HG03095 (cell line): ENCODE results near the gene NAGK.
"Not testable (repeated sequence)": the region's sequence is repeated elsewhere in the genome, so short reads cannot be mapped to it uniquely, and the experiment has no call there.

Source experiments
- ATAC-seq: cut with Tn5 transposase; IDR thresholded peaks from one replicate; pipeline ENCODE4 v1.9.1; 2021; ENCODE audit warnings: moderate library complexity; ENCODE audit not compliant: unreplicated experiment

The NAGK gene

DNA sequence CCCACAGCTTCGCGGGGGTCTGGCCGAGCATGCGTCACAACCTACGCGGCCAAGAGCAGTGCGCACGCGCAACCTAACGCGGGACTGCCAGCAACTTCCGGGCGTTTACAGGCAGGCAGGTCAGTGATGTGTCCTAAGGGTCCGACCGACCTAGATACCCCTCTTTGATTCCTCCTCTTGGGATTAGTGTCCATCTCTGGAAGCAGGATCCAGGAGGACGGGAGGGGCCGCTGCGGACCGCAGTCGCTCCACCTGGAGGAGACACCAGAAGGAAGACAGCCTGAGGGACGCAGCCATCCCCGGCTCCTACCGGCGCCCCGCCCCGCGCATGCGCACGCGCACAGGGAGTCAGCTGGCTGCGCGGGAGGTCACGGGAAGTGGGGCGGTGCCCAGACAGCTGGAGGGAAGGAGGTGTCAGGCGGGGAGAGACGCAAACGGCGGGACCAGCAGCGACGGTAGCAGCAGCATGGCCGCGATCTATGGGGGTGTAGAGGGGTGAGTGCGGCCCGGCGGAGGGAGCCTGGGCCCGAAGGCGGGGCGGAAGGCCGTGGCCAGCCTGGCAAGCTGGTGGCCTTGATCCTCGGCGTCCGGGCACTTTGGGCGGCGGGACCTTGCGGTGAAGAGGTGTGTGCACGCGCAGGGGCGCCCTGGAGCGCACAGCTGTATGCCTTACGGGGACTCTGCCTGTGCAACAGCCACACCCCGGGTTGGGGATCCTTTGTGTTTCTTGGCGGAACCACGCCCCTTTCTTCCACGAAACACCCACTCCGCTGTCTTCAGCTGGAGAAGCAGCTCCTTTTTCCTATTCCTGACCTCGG is at the start of gene NAGK:
NAGK (plus strand) TSS at position 431 of the 818 bp plus-strand sequence; CDS start at position 467, 36 bp downstream.
- ATAC-seq: peak; percentile 44

DNA sequence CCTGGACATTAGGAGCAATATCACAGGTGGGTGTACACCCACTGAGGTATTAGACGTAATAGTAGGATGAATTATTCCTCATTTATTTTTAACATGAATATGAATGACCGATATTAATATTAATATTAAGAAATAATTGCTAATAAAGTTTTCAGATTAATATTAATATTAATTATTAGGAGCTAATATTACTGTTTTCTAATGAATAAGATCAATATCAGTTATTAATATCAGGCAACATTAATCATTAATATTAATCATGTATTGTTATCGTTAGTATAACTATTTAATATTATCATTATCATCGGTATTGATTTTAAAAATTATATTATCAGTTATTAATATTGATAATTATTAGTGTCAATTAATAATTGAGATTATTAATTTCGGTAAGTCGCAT is 48.5 kb upstream of the NAGK start:
- not testable (repeated sequence) for ATAC-seq

DNA sequence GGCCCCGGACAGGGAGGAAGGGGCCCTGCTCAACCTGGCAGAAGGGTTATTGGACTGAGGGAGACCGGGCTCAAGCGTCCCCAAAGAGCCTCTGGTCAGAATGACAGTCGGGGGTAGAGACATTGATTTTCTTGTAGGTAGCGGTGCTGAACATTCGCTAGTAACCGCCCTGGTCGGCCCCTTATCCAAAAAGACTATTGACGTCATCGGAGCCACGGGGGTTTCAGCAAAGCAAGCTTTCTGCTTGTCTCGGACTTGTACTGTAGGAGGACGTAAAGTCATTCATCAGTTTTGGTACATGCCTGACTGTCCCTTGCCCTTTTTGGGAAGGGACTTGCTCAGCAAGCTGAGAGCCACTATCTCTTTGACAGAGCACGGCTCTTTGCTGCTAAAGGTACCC is 47.1 kb upstream of the NAGK start:
- ATAC-seq: not testable (repeated sequence)

DNA sequence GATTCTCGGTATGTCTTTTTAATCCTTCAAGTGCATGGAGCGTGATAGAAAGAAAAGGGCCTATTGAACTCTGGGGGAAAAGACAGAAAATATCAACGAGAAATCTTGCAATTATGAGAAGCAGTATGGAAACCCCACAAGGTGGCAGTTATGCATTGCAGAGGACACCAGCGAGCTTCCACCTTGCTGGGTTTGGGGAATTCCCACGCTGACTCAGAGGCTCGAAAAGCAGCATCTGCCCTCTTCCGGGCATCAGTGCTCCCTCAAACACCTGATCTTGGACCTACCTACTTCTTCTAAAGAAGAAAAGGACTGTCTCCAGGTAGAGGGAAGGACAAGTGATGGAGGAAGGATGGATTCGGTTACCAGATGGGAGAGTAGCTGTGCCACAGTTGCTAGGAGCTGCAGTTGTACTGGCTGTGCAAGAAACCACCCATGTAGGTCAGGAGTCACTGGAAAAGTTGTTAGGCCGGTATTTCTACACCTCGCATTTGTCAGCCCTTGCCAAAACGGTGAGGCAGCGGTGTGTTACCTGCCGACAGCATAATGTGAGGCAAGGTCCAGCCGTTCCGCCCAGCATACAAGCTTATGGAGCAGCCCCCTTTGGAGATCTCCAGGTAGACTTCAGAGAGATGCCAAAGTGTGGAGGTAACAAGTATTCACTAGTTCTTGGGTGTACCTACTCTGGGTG is 44.8 kb upstream of the NAGK start:
- ATAC-seq: not testable (repeated sequence)

DNA sequence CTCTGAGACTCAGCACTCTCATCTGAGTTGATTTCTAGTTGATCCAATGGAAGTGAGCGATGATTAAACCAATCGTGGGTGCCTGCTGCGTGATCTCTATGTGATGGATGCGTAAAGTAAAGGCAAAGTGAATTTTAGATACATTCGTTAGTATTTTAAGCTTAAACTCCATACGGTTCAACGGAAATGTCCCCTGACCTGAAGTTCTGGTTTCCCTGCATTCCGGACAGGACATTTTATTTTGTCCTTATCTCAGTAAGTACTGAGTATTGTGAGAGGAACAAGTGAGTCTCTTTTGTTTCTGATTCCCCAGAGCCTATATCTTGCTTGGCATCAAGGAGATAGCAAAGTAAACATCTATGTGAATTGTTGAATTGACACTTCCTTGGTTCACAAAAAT is 32.2 kb upstream of the NAGK start:
- not testable (repeated sequence) for ATAC-seq

DNA sequence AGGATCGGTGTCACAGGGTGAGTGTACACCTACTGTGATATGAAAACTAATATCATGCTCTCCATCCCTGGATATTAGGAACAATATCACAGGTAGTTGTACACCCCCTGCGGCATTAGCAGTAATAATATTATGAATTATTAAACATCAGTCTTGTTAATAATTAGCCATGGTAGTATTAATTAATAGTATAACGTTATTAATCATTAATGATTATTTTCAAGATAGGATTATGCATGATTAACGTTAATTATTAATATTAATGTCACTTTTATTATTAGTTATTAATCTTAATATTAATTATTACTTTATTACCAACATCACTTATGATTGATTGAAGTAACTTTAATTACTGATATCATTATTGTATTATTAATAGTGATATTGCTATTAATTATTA is 26.2 kb upstream of the NAGK start:
- no peak for ATAC-seq

DNA sequence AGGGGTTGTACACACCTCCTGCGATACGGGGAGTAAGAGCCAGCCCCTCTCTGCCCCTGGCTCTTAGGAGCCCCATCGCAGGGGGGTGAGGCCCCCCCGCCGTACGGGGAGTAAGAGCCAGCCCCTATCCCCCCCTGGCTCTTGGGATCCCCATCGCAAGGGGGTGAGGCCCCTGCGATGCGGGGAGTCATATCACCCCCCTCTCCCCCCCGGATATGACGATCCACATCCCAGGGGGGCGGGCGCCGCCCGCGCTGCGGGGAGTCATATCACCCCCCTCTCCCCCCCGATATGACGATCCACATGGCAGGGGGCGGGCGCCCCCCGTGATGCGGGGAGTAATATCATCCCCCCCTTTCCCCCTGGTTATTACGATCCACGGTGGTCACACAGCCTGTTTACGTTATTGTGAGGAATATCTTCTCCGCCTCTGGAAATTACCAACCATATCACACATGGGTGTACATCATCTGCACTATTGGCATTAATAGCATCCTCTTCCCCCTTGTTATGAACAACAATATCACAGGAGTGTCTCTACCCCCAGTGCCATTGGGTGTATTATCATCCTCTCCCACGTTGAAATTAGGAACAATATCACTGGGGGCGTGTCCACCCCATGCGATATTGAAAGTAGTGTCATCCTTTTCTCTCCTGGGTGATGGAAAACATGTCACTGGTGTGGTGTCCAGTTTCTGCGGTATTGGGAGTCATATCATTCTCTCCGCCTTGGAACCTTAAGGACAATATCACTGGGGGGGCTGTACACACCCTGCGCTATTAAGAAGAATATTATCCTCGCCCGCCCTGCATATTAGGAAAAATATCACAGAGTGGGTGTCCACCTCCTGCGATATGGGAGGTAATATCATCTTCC is 24.7 kb upstream of the NAGK start:
- no peak for ATAC-seq

DNA sequence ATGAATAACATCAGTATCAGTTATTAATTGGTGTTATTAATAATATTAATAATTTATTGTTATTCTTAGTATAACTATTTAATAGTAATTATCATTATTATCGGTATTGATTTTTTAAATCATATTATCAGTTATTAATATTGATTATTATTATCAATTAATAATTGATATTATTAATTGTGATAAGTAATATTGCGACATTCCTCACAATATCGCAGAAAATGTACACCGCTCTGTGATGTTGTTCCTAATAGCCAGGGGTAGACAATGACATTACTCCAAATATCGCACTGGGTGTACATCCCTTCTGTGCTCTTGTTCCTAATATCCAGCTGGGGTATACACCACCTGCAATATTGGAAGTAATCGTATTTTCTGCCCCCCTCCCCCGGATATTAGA is 23.3 kb upstream of the NAGK start:
- no peak for ATAC-seq

DNA sequence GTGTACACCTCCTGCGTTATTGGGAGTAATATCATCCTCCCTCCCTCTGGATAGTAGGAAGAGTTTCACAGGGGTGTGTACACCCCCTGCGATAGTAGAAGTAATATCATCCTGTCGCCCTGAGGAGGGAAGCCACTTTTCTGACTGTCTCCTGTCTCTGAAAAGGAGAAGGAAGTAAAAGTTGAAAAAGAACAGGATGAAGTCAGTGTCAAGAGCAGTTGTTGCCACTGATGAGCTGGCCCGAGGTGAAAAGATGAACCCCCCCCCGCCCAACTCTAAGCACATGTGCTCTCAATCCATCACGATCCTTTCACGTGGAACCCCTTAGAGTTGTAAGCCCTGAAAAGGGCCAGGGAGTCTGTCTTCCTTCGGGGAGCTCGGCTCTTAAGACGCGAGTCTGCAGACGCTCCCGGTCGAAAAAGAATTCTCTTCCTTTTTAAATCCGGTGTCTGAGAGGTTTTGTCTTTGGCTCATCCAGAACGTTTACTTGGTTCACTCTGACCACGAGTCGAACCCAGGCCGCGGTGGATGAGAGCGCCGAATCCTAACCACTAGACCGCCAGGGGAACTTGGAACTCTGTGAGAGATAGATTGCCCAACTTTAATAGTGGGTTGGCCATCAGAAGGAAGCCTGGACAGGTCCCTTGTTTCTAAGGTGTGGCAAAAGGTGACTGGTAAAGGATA is 22.4 kb upstream of the NAGK start:
- ATAC-seq: no peak

DNA sequence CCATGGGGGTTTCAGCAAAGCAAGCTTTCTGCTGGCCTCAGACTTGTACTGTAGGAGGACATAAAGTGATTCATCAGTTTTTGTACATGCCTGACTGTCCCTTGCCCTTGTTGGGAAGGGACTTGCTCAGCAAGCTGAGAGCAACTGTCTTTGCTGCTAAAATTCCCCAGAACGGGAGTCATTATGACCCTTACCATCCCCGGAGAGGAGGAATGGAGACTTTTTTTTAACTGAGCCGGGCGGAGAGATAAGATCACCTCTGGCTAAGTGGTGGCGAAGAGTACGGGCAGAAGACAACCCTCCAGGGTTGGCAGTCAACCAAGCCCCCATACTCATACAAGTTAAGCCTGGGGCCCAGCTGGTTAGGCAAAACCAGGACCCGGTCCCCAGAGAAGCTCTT is 20.4 kb upstream of the NAGK start:
- no peak for ATAC-seq

DNA sequence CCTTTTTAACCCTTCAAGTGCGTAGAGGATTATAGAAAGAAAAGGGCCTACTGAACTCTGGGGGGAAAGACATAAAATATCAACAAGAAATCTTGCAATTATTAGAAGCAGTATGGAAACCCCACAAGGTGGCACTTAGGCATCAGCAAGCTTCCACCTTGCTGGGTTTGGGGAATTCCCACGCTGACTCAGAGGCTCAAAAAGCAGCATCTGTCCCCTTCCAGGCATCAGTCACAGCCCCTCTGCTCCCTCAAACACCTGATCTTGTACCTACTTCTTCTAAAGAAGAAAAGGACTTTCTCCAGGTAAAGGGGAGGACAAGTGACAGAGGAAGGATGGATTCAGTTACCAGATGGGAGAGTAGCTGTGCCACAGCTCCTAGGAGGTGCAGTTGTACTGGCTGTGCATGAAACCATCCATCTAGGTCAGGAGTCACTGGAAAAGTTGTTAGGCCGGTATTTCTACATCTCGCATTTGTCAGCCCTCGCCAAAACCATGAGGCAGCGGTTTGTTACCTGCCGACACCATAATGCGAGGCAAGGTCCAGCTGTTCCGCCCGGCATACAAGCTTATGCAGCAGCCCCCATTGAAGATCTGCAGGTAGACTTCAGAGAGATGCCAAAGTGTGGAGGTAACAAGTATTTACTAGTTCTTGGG is 18.6 kb upstream of the NAGK start:
- not testable (repeated sequence) for ATAC-seq

DNA sequence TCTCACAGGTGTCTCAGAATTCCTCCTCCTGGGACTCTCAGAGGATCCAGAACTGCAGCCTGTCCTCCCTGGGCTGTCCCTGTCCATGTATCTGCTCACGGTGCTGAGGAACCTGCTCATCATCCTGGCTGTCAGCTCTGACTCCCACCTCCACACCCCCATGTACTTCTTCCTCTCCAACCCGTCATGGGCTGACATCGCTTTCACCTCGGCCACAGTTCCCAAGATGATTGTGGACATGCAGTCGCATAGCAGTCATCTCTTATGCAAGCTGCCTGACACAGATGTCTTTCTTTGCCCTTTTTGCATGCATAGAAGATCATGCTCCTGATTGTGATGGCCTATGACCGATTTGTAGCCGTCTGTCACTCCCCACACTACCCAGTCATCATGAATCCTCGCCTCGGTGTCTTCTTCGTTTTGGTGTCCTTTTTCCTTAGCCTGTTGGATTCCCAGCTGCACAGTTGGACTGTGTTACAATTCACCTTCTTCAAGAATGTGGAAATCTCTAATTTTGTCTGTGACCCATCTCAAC is 13.2 kb upstream of the NAGK start:
- ATAC-seq: not testable (repeated sequence)

DNA sequence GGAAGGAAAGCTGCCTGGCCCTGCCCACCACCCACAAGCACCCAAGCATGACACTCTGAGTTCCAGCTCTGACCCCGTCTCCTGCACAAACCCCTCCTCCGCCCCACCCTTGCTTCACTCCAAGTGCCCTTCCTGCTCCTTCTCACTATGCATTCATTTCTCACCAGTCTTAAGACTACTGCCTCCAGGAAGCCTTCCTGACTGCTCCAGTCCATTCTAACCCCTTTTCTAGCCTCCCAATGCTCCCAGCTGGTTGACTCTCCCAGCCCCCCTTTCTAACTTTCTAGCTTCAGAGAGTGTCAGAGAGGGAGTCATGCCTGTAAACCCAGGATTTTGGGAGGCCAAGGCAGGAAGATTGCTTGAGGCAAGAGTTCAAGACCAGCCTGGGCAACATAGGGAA is 8.2 kb upstream of the NAGK start:
- ATAC-seq: no peak

DNA sequence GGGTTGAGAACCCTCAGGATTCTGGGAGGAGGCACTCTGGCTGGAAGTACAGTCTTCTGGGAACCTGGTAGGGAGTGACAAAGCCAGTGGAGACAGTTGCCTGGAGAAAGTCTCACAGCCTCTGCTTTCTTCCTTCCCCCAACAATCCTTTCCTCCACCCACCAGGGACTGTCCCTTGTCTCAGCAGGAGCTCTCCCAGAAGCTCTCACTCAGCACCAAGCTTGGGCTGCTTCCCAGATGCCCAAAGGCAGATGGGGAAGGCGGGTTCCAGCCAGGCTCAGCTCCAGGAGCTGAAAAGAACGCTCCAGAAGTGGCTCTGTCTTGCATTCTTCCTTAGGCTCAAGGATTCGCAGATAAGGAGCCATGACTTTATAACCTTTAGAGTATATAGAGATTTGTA is 7.6 kb upstream of the NAGK start:
- ATAC-seq: no peak

DNA sequence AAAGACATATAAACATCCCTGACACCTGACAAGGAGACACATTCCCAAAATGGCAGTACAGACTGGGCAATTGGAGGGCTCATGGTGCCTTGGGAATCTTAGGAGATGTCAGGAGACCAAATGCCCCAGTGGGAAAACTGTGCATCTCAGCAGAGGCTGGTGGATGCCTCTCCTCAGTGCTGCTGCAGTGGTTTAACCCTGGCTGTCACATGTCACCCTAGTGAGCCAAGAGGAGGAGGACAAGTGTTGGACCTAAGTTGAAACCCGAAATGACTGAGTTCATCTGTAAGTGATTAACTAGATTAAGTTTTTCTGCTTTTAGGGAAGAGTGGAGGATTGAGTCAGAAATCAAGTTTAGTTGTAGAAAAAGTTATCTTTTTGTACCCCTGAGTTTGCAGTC is 5.2 kb upstream of the NAGK start:
- ATAC-seq: no peak

DNA sequence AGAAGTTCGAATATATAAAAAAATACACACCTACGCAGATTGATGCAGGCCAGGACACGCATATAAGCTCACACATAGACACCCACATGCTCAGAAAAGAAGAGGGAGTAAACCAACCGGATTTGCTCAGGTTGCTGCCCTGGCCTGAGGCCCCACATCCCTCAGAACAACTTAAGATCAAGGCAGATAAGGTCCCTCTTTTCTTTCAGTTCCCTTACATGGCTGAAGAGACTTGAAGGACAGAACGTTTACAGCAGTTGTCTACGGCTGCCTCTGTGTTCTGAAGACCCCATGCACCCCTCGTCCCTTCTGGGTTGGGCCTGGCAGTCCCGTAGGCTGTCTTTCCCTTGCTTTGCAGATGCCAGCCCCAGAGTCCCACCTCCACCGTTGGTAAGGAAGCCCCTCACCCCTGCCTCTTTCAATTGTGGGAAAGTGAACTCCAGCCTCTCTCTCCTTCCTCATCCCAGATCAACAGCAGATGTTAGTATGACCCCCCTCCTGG is 4.3 kb upstream of the NAGK start:
- ATAC-seq: no peak

DNA sequence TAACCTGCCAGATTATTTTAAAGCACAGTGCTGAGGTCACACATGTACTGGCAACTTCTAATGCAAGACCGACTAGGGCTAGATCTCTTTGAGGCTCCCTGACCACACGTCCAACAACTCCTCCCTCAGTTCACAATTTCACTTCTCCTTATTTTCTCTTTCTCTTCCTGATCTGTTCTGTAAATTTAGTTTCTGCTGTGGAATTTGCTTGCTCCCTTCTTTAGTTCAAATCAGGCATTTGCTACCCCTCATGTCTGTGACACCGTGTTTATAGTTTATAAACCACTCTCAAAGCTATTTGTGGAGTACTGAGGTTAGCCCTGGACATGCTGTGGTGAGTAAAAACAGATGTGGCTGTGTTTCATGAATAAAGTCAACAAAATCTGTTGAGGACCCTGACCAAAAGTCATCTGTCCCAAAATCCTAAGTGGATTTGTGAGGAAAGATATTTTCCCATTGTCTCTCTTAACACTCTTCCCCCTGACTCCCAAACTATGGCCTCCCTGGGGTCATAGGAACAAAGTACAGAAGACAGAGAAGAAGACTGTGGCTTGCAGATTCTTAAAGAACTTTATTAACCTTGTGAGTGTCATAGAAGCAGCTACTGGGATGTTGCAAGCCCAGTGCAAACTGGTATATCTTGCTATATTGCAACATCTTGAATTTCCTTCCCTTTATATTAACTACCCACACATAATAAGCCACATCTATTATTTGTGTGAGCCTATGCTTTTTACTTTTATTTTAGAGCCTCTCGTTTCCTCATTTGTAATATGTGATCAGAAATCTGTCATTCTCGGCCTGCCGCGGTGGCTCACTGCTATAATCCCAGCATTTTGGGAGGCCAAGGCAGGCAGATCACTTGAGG is 3.5 kb upstream of the NAGK start:
- peak; percentile 27 for ATAC-seq

DNA sequence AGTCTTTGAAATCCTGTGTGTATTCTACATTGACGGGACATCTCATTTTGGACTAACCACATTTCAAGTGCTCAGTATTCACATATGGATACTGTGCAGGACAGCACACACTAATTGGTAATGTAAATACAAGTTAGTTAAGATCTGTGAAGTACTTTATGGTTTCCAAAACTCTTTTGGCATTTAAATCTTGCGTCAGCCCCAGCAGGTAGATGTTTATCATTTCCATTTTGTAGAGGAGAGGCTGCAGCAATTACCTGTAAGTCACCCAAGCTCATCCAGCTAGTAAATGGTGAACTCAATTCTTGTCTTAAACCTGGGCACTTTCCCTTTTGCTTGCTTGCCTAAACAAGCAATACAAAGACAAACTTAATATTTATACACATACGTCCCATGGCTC is 1.6 kb upstream of the NAGK start:
- no peak for ATAC-seq
